WTC11 (cell line): ENCODE measurements around the gene SYCE3.

Source experiments
- CREB1 ChIP-seq: sonication (generic); formaldehyde crosslinking; IDR thresholded peaks from 2 replicates; pipeline ENCODE4 v1.8.0; 2023; ENCODE audit warnings: mild to moderate bottlenecking, missing genetic modification reagents
- ETV6 ChIP-seq: sonication (generic); formaldehyde crosslinking; IDR thresholded peaks from 2 replicates; pipeline ENCODE4 v1.8.1; 2022; ENCODE audit warnings: mild to moderate bottlenecking, missing genetic modification reagents
- FOXP1 ChIP-seq: sonication (generic); formaldehyde crosslinking; IDR thresholded peaks from 2 replicates; pipeline ENCODE4 v1.8.0; 2022; ENCODE audit warnings: missing genetic modification reagents, mild to moderate bottlenecking, moderate library complexity, borderline replicate concordance
- NFYB ChIP-seq: sonication (generic); formaldehyde crosslinking; conservative IDR thresholded peaks from 2 replicates; pipeline ENCODE4 v1.8.0; 2022; ENCODE audit warnings: low read depth, missing genetic modification reagents
- RELA ChIP-seq: sonication (generic); formaldehyde crosslinking; IDR thresholded peaks from 2 replicates; pipeline ENCODE4 v1.8.1; 2022; ENCODE audit warnings: missing genetic modification reagents, mild to moderate bottlenecking, borderline replicate concordance
- SP1 ChIP-seq: sonication (generic); formaldehyde crosslinking; conservative IDR thresholded peaks from 2 replicates; pipeline ENCODE4 v1.8.1; 2022; ENCODE audit warnings: missing genetic modification reagents
- TCF7 ChIP-seq: sonication (generic); formaldehyde crosslinking; IDR thresholded peaks from 2 replicates; pipeline ENCODE4 v1.8.0; 2022; ENCODE audit warnings: mild to moderate bottlenecking, low read depth, missing genetic modification reagents, moderate library complexity
- TEAD1 ChIP-seq: sonication (generic); formaldehyde crosslinking; IDR thresholded peaks from 2 replicates; pipeline ENCODE4 v1.8.0; 2022; ENCODE audit warnings: mild to moderate bottlenecking, missing genetic modification reagents
- ZNF138 ChIP-seq: sonication (generic); formaldehyde crosslinking; conservative IDR thresholded peaks from 2 replicates; pipeline ENCODE4 v1.8.1; 2022; ENCODE audit warnings: mild to moderate bottlenecking, moderate library complexity, missing genetic modification reagents
- TF ChIP-seq, protein P1 (sequence below): fragments of 200-600 bp; IDR thresholded peaks from 2 replicates; pipeline ENCODE4 v1.8.0; 2022; ENCODE audit warnings: antibody characterized with exemption
- TF ChIP-seq, protein P2 (sequence below): sonication (generic); formaldehyde crosslinking; IDR thresholded peaks from 2 replicates; pipeline ENCODE4 v1.8.0; 2022; ENCODE audit warnings: mild to moderate bottlenecking, missing genetic modification reagents
- TF ChIP-seq, protein P3 (sequence below): sonication (generic); formaldehyde crosslinking; IDR thresholded peaks from 2 replicates; pipeline ENCODE4 v1.8.0; 2022; ENCODE audit warnings: mild to moderate bottlenecking, missing genetic modification reagents
- TF ChIP-seq, protein P4 (sequence below): sonication (generic); formaldehyde crosslinking; IDR thresholded peaks from 2 replicates; pipeline ENCODE4 v1.8.0; 2022; ENCODE audit warnings: mild to moderate bottlenecking, missing genetic modification reagents

DNA sequence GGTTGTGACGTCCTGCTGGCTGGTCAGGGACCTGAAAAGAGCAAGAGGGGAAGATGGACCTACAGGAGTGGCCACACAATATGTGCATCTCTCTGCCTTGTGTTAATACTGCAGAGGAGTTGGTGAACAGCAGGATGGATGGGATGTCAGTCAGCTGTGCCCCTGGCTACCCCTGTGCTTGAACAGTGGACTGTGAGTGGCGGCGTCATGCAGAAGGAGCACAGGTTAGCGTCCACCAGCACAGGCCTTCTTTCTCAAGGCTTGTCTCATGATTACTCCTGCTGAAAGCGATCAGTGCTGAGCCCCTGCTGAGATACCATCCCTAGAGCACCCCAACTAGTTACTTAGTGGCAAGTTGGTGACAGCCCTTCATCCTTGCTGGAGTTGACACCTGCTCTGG is 23.7 kb upstream of the SYCE3 start:
- TF ChIP-seq NFYB (no peak), TEAD1 (CRISPR knock-in tag) (no peak), TCF7 (CRISPR knock-in tag) (no peak), ZNF138 (CRISPR knock-in tag) (no peak), FOXP1 (CRISPR knock-in tag) (no peak), SP1 (CRISPR knock-in tag) (no peak), RELA (CRISPR knock-in tag) (no peak), CREB1 (CRISPR knock-in tag) (no peak), ETV6 (CRISPR knock-in tag) (no peak)
- TF ChIP-seq, protein P1, sequence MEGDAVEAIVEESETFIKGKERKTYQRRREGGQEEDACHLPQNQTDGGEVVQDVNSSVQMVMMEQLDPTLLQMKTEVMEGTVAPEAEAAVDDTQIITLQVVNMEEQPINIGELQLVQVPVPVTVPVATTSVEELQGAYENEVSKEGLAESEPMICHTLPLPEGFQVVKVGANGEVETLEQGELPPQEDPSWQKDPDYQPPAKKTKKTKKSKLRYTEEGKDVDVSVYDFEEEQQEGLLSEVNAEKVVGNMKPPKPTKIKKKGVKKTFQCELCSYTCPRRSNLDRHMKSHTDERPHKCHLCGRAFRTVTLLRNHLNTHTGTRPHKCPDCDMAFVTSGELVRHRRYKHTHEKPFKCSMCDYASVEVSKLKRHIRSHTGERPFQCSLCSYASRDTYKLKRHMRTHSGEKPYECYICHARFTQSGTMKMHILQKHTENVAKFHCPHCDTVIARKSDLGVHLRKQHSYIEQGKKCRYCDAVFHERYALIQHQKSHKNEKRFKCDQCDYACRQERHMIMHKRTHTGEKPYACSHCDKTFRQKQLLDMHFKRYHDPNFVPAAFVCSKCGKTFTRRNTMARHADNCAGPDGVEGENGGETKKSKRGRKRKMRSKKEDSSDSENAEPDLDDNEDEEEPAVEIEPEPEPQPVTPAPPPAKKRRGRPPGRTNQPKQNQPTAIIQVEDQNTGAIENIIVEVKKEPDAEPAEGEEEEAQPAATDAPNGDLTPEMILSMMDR, result no peak
- TF ChIP-seq, protein P2, sequence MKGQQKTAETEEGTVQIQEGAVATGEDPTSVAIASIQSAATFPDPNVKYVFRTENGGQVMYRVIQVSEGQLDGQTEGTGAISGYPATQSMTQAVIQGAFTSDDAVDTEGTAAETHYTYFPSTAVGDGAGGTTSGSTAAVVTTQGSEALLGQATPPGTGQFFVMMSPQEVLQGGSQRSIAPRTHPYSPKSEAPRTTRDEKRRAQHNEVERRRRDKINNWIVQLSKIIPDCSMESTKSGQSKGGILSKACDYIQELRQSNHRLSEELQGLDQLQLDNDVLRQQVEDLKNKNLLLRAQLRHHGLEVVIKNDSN, result no peak
- TF ChIP-seq, protein P3, sequence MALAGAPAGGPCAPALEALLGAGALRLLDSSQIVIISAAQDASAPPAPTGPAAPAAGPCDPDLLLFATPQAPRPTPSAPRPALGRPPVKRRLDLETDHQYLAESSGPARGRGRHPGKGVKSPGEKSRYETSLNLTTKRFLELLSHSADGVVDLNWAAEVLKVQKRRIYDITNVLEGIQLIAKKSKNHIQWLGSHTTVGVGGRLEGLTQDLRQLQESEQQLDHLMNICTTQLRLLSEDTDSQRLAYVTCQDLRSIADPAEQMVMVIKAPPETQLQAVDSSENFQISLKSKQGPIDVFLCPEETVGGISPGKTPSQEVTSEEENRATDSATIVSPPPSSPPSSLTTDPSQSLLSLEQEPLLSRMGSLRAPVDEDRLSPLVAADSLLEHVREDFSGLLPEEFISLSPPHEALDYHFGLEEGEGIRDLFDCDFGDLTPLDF, result no peak
- TF ChIP-seq, protein P4, sequence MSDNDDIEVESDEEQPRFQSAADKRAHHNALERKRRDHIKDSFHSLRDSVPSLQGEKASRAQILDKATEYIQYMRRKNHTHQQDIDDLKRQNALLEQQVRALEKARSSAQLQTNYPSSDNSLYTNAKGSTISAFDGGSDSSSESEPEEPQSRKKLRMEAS (CRISPR knock-in tag), result no peak
